ENCODE results near the gene EPX. TPM values are rescaled to one million over a fixed set of nuclear protein-coding genes. Genes with fewer than 3 reads are reported as not detected.

EPX gene
- total RNA-seq, 1 experiment from 2014 or later = not detected

GRCh38 chr17:58189436-58190146, 2.9 kb upstream of the EPX start:
- Mint-ChIP-seq H3K27me3 (ENCODE audit: low read depth) (peaks cover 13% of the 10 kb centered on the region), H3K36me3 (ENCODE audit: insufficient read depth in 1 of 3, low read depth in 3 of 3) (no peaks in the 10 kb centered on the region), H3K4me3 (no peak overlapping the region), H3K9me3 (no peaks in the 10 kb centered on the region), H3K27ac (no peak overlapping the region; a peak in 1 of 7 replicates), H3K4me1 (peaks cover 8 to 9% of the 10 kb centered on the region in 2 experiments)
- TF ChIP-seq, protein P1, sequence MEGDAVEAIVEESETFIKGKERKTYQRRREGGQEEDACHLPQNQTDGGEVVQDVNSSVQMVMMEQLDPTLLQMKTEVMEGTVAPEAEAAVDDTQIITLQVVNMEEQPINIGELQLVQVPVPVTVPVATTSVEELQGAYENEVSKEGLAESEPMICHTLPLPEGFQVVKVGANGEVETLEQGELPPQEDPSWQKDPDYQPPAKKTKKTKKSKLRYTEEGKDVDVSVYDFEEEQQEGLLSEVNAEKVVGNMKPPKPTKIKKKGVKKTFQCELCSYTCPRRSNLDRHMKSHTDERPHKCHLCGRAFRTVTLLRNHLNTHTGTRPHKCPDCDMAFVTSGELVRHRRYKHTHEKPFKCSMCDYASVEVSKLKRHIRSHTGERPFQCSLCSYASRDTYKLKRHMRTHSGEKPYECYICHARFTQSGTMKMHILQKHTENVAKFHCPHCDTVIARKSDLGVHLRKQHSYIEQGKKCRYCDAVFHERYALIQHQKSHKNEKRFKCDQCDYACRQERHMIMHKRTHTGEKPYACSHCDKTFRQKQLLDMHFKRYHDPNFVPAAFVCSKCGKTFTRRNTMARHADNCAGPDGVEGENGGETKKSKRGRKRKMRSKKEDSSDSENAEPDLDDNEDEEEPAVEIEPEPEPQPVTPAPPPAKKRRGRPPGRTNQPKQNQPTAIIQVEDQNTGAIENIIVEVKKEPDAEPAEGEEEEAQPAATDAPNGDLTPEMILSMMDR (conservative IDR thresholded peaks at IDR 0.05) = no peak
- no peak overlapping the region for H4K91ac ChIP-seq (ENCODE audit: insufficient read length, low read depth, low read length)
- no peak overlapping the region for H4K5ac ChIP-seq (ENCODE audit: insufficient read length, low read depth, low read length)
- H3K27ac ChIP-seq (ENCODE audit: insufficient read length, low read depth, low read length) = no peak overlapping the region
- H2BK120ac ChIP-seq (ENCODE audit: low read depth, low read length, poor library complexity, severe bottlenecking) = no peak overlapping the region
- no peaks in the 10 kb centered on the region for H3K23me2 ChIP-seq (ENCODE audit: insufficient read length, low read depth, low read length, poor library complexity, severe bottlenecking)
- no peak overlapping the region for H2BK5ac ChIP-seq (ENCODE audit: insufficient read length, low read length)
- no peaks in the 10 kb centered on the region for H3K79me2 ChIP-seq (ENCODE audit: insufficient read depth, low read length)
- H3K4me2 ChIP-seq (ENCODE audit: insufficient read depth, insufficient read length, low read length) = no peak overlapping the region
- no peak overlapping the region for H3K14ac ChIP-seq (ENCODE audit: insufficient read depth, low read length)
- H3K4ac ChIP-seq (ENCODE audit: low read depth, low read length) = no peak overlapping the region
- H2BK15ac ChIP-seq (ENCODE audit: low read depth, low read length) = no peak overlapping the region
- no peak overlapping the region for H3T11ph ChIP-seq (ENCODE audit: low read length)
- no peaks in the 10 kb centered on the region for H4K20me1 ChIP-seq (ENCODE audit: control insufficient read depth, insufficient read depth, insufficient read length)
- H3K18ac ChIP-seq (ENCODE audit: insufficient read length, low read depth, low read length) = no peak overlapping the region
- H2BK12ac ChIP-seq (ENCODE audit: insufficient read length, low read depth, low read length) = no peak overlapping the region
- no peak overlapping the region for H3K56ac ChIP-seq (ENCODE audit: insufficient read length, low read depth, low read length)
- no peak overlapping the region for H3K9ac ChIP-seq (ENCODE audit: extremely low read depth, insufficient read length, low read length)
- H2AFZ ChIP-seq (ENCODE audit: low read length) = no peak overlapping the region
- no peaks in the 10 kb centered on the region for H3K9me3 ChIP-seq (ENCODE audit: control insufficient read depth, low read depth, low read length)
- no peak overlapping the region for H3K23ac ChIP-seq (ENCODE audit: insufficient read length, low read depth, low read length)
- no peaks in the 10 kb centered on the region for H3K79me1 ChIP-seq (ENCODE audit: insufficient read depth, low read depth, low read length, poor library complexity, severe bottlenecking)
- H3K27me3 ChIP-seq (ENCODE audit: insufficient read depth, low read length) = no peaks in the 10 kb centered on the region
- H2AK5ac ChIP-seq (ENCODE audit: insufficient read length, low read length) = no peak overlapping the region
- H2BK20ac ChIP-seq (ENCODE audit: low read depth, low read length, poor library complexity, severe bottlenecking) = no peak overlapping the region
- DNase-seq = no peak
- H4K8ac ChIP-seq (replicated peaks; ENCODE audit: insufficient read length, low read depth, low read length) = no peak overlapping the region
- WGBS (ENCODE audit: extremely low coverage, insufficient read length, low lambda C conversion rate) = no CpG with 5 or more reads among the region's 11 CpGs
- no peaks in the 10 kb centered on the region for H3K4me1 ChIP-seq (ENCODE audit: insufficient read depth, low read length)

Data from H9 (cell line).